ENCODE results near the gene TBX15.

DNA sequence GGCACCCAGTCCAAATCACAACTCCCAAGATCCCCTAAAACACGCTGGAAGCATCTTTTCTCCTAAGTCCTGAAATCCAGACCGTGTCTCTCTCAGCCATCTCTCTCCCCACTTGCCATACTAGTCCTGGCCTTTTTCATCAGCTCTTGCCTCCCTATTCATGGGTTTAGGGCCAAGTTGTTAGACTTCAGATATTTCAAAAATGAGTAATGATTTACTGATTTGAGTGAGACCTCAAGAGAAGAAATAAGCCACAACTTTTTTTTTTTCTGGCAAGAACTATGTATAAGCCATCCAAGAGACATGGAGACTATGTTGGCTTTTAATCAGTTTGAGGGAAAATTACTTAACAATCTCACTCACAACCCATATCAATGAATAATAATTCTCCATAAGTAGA, 62.5 kb downstream of the TBX15 start:
- no peak for TF ChIP-seq CTCF (optimal IDR thresholded peaks at IDR 0.05 in 1 of 3, IDR thresholded peaks at IDR 0.05 in 1 of 3, conservative IDR thresholded peaks at IDR 0.05 in 1 of 3; ENCODE audit: extremely low read depth in 1 of 3, insufficient read depth in 2 of 3, low read length in 3 of 3)
- TF ChIP-seq EZH2 (IDR thresholded peaks at IDR 0.05; ENCODE audit: low read length) = no peak
